Loucy (cell line): Measurements from ENCODE around the gene USP7.
A peak's percentile ranks its signal among the peaks of the same experiment; 100 is the strongest.

Source experiments
- H2AFZ ChIP-seq: fragments of 200-600 bp; sonication (generic); 2 replicates; pipeline ENCODE4 v1.6.0; 2016; ENCODE audit warnings: antibody characterized with exemption, mild to moderate bottlenecking, low read length, moderate library complexity
- H3F3A ChIP-seq: fragments of 200-600 bp; 2 replicates; pipeline ENCODE4 v1.6.0; 2016; ENCODE audit warnings: antibody characterized with exemption, low read depth, mild to moderate bottlenecking
- H3K27me3 ChIP-seq: fragments of 200-600 bp; sonication (generic); 2 replicates; pipeline ENCODE4 v1.6.1; 2014; ENCODE audit warnings: low read length, mild to moderate bottlenecking; ENCODE audit not compliant: insufficient read depth, poor library complexity, severe bottlenecking
- H3K36me3 ChIP-seq: fragments of 200-600 bp; sonication (generic); 2 replicates; pipeline ENCODE4 v1.6.1; 2016; ENCODE audit warnings: low read length; ENCODE audit not compliant: insufficient read depth
- H3K4me1 ChIP-seq: fragments of 200-600 bp; sonication (generic); 2 replicates; pipeline ENCODE4 v1.5.1; 2014; ENCODE audit warnings: low read length, mild to moderate bottlenecking; ENCODE audit not compliant: insufficient read depth, poor library complexity, severe bottlenecking
- H3K4me2 ChIP-seq: fragments of 200-600 bp; sonication (generic); 2 replicates; pipeline ENCODE4 v1.6.0; 2014; ENCODE audit warnings: antibody characterized with exemption, low read length, low read depth, mild to moderate bottlenecking; ENCODE audit not compliant: poor library complexity, severe bottlenecking
- H3K4me3 ChIP-seq: fragments of 200-600 bp; sonication (generic); 2 replicates; pipeline ENCODE4 v1.5.1; 2014; ENCODE audit warnings: low read length, mild to moderate bottlenecking, mixed read lengths; ENCODE audit not compliant: poor library complexity, severe bottlenecking
- H3K79me2 ChIP-seq: fragments of 200-600 bp; sonication (generic); 2 replicates; pipeline ENCODE4 v1.6.1; 2014; ENCODE audit warnings: low read length; ENCODE audit not compliant: insufficient read depth
- H3K9ac ChIP-seq: fragments of 200-600 bp; sonication (generic); 2 replicates; pipeline ENCODE4 v1.6.0; 2014; ENCODE audit warnings: mild to moderate bottlenecking, low read depth, low read length, moderate library complexity; ENCODE audit not compliant: poor library complexity, severe bottlenecking
- H3K9me2 ChIP-seq: fragments of 200-600 bp; sonication (generic); replicated peaks from 2 replicates; pipeline ENCODE4 v1.6.1; 2016; ENCODE audit warnings: low read depth, low read length, mixed read lengths
- H3K9me3 ChIP-seq: fragments of 200-600 bp; sonication (generic); 2 replicates; pipeline ENCODE4 v1.6.1; 2014; ENCODE audit warnings: mild to moderate bottlenecking, antibody characterized with exemption, low read length, low read depth; ENCODE audit not compliant: insufficient read depth
- H4K20me1 ChIP-seq: fragments of 200-600 bp; sonication (generic); 2 replicates; pipeline ENCODE4 v1.6.0; 2014; ENCODE audit warnings: antibody characterized with exemption, low read length, mild to moderate bottlenecking; ENCODE audit not compliant: insufficient read depth, poor library complexity, severe bottlenecking
- EZH2phosphoT487 ChIP-seq: fragments of 200-600 bp; IDR thresholded peaks from 2 replicates; pipeline ENCODE4 v1.6.1; 2018; ENCODE audit warnings: antibody characterized with exemption, mild to moderate bottlenecking, moderate library complexity, borderline replicate concordance
- TF ChIP-seq, protein P1 (sequence below): fragments of 200-600 bp; sonication (generic); conservative IDR thresholded peaks from 2 replicates; pipeline ENCODE4 v1.5.1; 2014; ENCODE audit warnings: mild to moderate bottlenecking, antibody characterized with exemption, low read length

Gene USP7

GRCh38 chr16:8907096-8907495 is 56.6 kb downstream of the USP7 start:
- Histone ChIP-seq H4K20me1 (no peaks in the 10 kb centered on the region), H3K79me2 (no peaks in the 10 kb centered on the region), H3K36me3 (peaks cover 80% of the 10 kb centered on the region; the same call in 1 of the 2 replicates), H3K9me3 (no peaks in the 10 kb centered on the region), H2AFZ (no peak overlapping the region), H3K4me3 (no peak overlapping the region), H3K27me3 (no peaks in the 10 kb centered on the region), H3K4me1 (no peaks in the 10 kb centered on the region), H3F3A (no peaks in the 10 kb centered on the region), H3K9ac (no peak overlapping the region), H3K4me2 (no peak overlapping the region), H3K9me2 (no peaks in the 10 kb centered on the region)
- TF ChIP-seq, protein P1, sequence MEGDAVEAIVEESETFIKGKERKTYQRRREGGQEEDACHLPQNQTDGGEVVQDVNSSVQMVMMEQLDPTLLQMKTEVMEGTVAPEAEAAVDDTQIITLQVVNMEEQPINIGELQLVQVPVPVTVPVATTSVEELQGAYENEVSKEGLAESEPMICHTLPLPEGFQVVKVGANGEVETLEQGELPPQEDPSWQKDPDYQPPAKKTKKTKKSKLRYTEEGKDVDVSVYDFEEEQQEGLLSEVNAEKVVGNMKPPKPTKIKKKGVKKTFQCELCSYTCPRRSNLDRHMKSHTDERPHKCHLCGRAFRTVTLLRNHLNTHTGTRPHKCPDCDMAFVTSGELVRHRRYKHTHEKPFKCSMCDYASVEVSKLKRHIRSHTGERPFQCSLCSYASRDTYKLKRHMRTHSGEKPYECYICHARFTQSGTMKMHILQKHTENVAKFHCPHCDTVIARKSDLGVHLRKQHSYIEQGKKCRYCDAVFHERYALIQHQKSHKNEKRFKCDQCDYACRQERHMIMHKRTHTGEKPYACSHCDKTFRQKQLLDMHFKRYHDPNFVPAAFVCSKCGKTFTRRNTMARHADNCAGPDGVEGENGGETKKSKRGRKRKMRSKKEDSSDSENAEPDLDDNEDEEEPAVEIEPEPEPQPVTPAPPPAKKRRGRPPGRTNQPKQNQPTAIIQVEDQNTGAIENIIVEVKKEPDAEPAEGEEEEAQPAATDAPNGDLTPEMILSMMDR: no peak
- no peak for TF ChIP-seq EZH2phosphoT487

- H3K36me3 ChIP-seq: peaks cover 80% of the 10 kb centered on the region; the same call in 1 of the 2 replicates
- no peaks in the 10 kb centered on the region for H4K20me1 ChIP-seq
- H3K79me2 ChIP-seq: no peaks in the 10 kb centered on the region
- no peak overlapping the region for H3K4me3 ChIP-seq
- no peak overlapping the region for H3K4me2 ChIP-seq
- H3F3A ChIP-seq: no peaks in the 10 kb centered on the region
- H3K9ac ChIP-seq: no peak overlapping the region
- no peaks in the 10 kb centered on the region for H3K4me1 ChIP-seq
- H3K9me3 ChIP-seq: no peaks in the 10 kb centered on the region
- no peak overlapping the region for H2AFZ ChIP-seq
- H3K27me3 ChIP-seq: no peaks in the 10 kb centered on the region
- TF ChIP-seq, protein P1: peak; percentile 29
- TF ChIP-seq EZH2phosphoT487: no peak
- H3K9me2 ChIP-seq: no peaks in the 10 kb centered on the region
Measured at GRCh38 chr16:8905795-8906591, 57.7 kb downstream of the USP7 start.

- Histone ChIP-seq H3K4me1 (no peaks in the 10 kb centered on the region), H3K9me3 (no peaks in the 10 kb centered on the region), H2AFZ (no peak overlapping the region), H3K4me2 (no peak overlapping the region), H3K9ac (no peak overlapping the region), H3K27me3 (no peaks in the 10 kb centered on the region), H3K9me2 (no peaks in the 10 kb centered on the region), H4K20me1 (no peaks in the 10 kb centered on the region), H3K79me2 (no peaks in the 10 kb centered on the region), H3K4me3 (no peak overlapping the region), H3F3A (no peaks in the 10 kb centered on the region), H3K36me3 (peaks cover 80% of the 10 kb centered on the region; the same call in 1 of the 2 replicates)
- no peak for TF ChIP-seq EZH2phosphoT487
- TF ChIP-seq, protein P1: peak; percentile 40
Measured at GRCh38 chr16:8905168-8905762, 58.4 kb downstream of the USP7 start.
